GM21390 (cell line): Measurements from ENCODE around the gene CFAP74.

Experiments used
- ATAC-seq: cut with Tn5 transposase; IDR thresholded peaks from one replicate; pipeline ENCODE4 v1.9.1; 2021; ENCODE audit not compliant: unreplicated experiment

CFAP74 gene

DNA sequence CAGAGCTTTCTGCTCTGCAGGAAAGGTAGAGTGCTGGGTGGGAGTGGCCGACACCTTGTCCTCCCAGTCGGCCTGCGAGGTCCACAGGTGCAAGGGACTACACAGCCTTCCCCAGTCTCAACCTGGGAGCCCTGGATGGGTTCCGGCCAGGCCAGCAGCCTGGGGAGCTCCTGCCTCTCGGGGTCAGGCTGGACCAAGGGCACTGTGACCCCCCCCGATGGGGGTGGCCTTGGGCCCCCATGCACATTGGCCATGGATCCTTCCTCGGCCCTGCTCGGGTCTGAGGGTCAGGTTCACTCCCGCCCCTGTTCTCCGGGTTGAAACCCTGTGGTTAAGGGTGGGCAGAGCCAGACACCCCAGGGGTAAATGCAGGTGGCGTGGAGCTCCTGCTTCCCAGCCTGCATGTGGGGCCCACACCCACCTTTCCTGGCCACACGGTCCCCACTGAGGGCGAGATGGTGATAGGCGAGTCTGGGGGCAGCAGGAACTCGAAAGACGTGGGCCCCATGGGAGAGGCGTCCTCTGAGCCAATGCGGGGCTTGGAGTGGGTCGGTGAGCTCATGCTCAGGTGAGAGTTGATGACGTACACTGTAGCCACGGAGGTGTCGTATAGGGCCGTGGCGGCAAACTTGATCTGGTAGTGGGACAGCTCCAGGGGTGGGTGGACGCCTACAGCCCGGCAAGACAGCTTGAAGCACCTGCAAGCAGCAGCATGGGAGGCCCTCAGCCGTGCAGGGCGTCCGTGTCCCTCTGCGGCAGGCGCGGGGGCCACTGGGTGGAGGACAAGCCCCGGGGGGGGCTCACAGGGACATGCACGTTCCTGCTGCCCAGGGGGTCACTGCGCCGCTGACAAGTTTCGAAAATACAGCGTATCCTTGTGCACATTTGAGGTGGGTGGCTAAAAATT is 73.7 kb downstream of the CFAP74 start:
- ATAC-seq = no peak

DNA sequence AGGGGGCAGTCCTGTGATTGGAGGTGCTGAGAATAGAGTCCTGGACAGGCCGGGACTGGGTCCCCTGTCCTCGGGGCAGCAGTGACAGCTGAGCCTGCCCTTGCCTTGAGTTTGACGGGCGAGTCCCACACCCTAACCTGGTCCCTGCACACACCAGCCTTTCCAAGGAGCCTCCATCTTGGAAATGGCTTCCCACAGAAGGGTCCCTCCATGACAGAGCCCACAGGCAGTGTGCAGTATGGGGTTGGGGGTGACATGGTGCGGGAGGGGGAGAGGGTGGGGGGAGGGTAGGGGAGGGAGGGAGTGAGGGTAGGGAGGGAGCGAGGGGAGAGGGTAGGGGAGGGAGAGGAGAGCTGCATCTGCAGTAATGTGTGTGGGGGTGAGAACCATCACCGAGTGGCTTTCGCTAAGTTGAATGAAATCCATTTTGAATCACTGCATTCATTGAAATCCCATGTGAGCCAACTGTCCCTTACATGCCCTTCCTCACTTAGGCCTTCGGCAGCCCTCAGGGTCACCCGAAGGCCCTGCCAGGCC is 74.4 kb downstream of the CFAP74 start:
- no peak for ATAC-seq

DNA sequence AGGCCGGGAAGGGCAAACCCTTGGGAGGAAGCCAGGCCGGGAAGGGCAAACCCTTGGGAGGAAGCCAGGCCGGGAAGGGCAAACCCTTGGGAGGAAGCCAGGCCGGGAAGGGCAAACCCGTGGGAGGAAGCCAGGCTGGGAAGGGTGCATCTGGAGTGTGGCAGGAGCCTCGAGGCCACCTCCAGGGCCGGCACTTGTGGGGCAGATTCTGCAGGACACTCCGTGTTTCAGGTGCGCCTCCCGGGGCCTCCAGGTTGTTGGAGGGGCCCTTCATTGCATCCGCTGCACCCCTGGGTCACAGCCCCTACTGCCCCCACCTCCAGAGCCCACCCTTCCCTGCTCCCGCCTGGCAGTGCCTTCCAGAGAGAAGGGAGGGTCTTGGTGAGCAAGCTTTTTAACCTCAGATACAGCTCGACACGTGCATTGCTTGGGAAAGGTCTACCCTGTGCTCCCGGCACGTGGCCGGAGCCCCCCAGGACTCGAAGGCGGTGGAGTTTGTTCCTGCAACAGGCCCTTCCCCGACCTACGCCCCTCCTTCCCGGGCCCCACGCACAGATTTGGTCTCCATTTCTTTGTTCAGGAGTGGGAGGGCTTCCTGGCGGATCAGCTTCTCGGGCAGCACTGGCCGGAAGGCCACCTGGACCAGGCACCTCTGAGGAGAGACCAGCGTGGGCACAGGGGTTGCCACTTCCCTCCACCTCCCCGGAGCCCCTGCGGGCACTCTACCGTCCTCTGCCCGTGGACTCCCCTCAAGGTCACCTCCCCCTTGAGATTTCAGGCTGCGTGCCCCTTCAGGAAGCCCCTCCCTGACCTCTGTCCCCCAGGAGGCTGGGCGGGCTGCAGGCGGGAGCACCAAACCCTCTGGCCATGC is 75.1 kb downstream of the CFAP74 start:
- no peak for ATAC-seq

DNA sequence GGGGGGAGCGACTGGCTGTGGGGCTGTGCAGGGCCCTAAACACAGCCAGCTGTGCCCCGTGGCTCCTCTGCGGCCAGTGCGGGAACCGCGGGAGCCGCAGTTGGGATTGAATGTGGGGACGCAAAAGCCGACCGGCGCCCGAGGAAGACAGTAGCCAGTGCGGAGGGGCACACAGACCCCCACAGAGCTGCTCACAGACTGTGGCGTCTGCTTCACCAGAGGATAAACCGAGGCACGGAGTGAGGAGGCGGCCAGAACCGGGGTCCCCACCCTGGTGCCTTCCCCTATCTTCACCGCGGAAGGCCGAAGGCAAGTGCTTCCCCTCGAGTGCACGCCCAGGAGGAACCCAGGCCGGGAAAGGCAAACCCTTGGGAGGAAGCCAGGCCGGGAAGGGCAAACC is 75.8 kb downstream of the CFAP74 start:
- no peak for ATAC-seq

DNA sequence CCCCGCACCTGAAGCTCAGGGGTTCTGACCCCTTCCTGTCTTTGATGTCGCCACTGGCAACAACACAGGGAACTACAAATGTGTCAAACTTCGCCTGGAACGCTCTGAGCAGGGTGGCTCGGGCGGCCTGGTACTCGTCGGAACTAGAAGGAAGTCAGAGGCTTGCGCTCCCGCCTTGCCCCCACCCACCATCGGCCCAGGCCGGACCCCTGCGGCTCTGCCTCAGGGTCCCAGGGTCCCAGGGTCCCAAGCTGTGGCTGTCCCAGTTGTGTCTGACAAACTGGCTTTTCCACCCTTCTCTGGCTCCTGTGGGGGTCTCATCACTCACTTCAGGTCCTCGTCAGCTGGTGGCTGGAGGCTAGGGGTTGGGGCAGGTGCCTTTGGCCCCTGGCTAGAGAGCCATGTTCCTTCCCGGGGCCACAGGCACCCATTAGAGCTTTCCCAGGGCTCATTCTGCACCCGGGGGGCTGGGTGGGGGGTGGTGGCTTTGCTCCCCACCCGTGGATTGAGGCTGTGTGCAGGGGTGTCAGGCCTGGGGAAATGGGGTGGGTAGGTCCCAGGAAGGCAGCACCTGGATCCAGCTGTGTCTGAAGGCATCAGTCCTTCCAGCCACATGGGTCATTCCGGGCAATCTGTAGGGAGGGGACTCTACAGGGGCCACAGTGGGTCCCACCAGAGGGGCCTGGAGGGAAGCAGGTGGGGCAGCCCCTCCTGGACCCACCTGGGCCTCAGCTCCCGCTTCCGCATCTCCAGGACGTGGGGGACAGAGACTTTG is 76.5 kb downstream of the CFAP74 start:
- no peak for ATAC-seq

DNA sequence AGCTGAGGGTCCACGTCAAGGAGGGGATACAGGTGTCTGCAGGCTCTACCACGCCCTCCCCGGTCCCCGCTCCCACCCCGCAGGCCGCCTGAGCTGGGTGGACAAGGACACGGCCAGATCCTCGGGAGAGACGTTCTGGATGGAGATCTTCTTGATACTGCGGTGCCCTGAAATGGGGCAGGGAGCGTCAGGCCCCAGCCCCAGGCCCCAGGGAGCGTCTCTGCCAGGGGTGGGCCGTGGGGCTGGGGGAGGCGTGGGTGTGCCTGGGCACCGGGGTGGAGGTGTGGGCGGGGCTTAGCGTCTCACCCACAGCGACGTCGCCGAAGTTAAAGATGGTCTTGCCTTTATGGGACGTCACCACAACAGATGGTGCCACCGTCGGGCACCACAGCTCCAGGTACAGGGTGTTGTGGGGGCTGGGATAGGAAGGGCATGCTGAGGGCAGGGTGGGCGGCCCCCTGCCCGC is 77.2 kb downstream of the CFAP74 start:
- ATAC-seq = no peak

DNA sequence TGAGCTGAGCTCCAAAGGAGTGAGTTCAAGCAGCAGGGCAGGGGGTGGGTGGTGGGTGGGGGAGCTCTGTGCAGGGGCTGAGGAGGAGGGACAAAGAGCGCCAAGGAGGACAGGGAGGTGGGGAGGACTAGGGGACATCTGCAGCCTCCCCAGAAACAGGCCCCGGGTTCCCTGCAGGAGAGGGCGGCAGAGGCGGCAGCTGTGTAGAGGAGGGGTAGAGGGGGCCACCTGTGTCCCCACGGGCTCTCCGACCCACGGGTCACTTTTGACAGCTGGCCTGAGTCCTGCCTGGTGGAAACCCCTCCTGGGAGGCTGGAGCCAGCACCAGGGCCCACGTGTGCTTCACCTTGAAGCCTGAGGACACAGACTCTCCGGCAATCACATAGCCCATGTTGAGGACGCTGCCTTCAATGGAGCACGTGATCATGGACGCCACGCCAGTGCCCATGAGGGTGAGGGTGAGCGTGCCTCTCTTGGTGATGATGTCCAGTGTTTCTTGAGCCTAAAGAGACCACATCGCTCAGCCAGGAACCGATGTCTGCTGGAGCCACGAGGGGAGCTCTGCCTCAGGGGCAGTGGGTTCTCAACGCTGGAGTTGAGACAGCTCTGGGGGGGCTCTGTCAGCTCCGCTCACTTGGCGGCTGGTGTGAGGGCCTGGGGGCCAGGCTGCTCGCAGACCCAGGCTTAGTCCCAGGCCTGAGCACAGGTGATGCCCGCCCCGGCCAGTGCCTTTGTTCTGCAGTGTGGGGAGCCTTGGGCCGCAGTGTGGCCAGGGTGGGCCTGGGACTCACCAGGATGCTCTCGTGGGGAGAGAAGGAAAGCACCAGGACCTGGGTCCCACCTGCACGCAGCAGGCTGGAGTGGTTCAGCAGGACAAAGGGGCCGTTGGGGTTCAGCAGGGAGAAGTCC is 77.9 kb downstream of the CFAP74 start:
- no peak for ATAC-seq

DNA sequence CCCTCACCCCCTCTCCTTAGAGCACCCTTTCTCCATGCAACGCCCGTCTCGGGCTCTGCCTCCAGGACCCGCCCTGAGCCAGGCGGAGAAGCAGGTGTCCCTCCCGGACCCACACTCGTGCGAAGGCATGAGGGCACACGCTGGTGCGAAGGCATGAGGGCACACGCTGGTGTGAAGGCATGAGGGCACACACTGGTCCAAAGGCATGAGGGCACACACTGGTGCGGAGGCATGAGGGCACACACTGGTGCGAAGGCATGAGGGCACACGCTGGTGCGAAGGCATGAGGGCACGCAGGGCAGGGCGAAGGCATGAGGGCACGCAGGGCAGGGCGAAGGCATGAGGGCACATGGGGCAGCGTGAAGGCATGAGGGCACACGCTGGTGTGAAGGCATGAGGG is 78.7 kb downstream of the CFAP74 start:
- ATAC-seq = no peak

DNA sequence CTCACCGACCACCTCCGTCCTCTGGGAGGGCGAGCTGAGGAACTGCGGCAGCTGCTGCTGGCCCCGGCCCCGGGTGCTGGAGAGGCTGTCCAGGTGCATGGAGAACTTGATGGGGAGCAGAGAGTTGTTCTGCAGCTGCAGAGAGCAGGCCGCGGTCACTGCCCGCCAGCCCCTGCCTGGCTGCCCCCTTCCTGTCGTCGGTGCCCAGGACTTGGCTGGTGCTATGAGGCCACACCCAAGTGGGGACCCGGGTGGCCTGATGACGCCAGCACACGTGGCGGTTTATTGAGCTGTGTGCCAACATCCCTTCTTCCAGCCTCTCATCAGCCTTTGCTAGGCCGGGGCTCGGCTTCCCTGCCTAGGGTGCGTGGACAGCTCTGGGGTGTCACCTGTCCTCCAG is 79.2 kb downstream of the CFAP74 start:
- no peak for ATAC-seq

DNA sequence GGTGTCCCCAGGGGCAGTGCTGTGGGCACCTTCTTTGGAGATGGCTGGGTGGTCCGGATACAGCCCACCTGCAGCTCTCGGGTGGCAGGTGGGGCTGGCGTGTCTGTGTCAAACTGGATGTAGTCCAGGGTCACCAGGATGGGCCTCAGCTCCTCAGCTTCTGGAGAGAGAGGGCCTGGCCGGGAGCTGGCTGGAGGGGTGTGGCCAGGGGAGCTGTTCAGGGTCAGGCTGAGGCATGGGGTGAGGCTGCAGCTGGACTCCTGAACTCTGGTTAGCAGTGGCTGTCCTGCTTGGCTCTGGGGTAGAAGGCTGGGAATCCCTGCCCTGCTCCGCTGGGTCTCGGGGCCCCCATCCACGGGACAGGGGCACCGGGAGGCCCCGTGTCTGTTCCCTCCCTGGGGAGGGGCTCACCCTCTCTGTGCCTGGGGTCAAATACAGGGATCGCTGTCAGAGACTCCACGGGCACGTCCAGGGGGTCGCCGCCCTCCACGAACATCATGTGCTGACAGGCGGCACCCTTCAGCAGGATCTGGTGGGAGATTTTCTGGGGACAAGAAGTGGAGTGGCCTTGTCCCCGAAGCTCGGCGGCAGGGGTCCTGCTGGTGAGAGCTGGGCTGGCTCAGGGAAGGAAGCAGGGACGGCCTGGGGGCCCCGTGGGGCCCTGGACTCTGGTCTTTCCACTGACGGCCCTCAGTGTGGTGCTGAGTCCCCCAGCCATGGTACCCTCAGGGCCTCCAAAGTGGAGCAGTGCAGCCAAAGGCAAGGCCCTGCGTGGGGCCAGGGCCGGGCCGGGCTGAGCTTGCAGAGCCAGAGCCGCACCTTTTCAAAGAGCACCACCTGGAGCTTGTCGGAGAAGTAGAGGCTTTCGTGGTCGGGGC is 80.4 kb downstream of the CFAP74 start:
- no peak for ATAC-seq

DNA sequence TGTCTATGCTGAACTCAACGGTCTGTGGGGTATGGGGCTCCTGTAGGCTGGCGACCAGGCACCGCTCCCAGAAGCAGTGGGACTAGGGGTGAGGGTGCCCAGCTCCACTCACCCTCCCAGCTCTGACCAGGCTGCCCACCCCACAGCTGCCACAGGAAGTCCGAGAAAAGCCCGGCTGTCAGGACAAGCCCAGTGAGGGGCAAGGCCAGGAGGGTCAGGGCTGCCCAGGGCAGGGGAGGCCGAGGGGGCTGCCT is 81.0 kb downstream of the CFAP74 start:
- no peak for ATAC-seq

DNA sequence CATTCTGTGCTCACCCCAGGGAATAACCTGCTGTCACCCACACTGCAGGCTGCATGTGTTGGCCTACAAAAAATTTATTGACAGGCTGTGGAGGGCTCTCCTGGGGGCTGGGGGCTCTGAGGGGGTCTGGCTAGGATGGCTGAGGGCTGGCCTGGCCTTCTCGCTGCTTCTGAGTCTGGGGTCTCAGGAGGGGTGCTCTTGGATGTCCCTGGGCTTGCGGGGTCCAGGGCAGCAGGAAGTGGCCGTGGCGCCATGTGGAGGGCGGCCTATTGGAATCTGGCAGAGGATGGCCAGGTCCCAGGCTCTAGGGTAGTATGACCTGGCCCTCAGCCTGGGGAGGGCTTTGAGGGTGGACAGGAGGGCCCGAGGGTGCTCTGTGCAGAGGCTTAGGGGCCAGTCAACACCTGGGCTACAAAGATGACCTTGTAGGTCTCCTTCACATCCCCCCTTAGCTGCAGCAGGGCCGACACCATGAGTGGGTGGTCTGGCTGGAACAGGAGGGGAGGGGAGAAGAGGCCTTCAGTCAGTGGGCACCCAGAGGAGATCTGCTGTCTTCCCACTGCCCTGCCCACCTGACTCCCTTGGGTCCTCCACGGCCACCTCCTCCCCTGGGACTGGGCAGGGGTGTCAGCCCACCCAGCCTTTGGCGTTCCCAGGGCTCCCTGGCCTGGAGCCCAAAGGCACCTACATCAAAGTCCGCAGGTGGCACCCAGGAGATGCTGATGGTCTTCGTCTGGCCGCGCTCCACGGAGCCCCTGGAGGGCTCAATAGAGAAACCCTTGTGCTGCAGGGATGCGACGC is 81.5 kb downstream of the CFAP74 start:
- ATAC-seq = no peak

DNA sequence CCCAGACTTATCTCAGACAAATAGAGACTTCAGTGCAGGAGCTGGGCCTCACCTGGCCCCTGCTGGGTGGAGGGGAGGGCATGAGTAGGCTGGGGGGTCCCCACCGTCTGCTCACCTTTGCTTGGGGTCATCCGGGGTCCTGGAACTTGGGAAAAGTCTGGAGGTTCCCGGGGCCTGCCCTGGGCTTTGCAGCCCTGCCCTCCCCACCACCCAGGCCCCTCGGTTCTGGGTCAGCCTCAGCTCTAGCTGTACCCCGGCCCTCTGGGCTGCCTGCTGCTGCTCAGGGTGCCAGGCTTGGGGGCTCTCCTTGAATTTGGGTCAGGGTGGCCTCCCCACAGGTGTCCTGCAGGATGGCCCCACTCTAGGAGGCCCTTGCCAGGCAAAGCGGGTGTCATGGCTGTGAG is 82.1 kb downstream of the CFAP74 start:
- ATAC-seq = no peak

DNA sequence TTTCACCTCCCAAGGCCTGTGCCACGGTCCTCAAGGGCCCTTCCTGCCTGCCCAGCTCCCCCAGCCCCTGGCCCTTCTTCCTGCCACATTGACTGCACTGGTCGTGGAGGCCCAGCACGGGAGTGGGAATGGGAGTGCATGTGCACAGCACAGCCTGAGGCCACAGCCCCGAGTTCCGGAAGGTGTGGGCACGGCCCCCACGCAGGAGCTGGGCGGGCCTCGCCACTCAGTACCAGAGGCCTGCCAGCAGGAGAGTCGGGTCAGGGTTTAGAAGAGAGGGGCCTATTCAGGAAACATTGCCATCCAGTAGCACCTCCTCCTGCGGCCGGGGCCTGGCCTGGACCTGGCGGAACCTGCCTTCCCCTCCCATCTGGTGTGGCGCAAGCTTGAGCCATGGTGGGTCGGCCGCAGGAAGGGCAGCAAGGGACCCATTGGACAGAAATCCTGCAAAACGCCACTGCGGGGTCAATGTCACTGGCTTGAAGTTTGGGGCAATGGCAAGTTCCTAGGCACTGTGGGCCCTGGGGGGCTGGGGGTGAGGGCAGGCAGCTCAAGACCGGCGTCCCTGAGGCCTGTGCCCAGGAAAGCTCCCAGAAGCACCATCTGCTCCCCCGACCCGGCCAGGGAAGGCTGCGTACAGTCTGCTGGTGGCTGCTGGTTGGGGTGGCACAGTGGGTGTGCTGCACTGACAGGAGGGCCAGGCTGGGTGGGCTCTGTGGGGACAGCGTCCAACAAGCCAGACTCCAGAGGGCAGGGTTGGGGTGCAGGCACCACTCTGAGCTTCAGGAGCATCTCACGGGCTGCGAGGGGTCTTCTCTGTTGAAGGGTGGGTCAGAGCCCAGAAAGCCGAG is 82.8 kb downstream of the CFAP74 start:
- no peak for ATAC-seq

DNA sequence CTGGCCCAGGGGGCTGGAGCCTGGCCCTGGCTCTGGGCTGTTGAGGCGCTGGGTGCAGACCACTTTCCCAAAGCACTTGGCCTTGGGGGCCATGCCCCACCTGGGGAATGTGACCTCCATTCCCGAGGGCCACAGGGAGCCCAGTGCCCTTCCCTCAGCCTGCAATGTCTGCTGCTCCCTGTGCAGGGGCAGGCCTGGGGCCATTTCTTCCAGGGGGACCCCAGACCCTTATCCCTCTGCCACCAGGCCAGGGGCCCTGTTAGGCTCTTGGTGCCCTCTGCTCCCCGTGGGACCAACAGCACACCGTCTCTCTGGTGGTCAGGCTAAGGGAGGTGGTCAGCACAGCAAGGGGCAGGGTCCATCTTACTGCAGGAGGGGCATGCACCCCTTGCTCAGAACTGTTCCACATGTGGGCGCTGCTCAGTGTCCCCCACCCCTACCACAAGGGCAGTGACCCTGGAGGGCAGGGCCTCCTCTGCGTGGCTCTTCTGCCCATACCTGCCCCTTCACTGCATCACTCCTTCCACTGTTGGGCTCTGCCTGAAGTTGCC is 83.5 kb downstream of the CFAP74 start:
- no peak for ATAC-seq

DNA sequence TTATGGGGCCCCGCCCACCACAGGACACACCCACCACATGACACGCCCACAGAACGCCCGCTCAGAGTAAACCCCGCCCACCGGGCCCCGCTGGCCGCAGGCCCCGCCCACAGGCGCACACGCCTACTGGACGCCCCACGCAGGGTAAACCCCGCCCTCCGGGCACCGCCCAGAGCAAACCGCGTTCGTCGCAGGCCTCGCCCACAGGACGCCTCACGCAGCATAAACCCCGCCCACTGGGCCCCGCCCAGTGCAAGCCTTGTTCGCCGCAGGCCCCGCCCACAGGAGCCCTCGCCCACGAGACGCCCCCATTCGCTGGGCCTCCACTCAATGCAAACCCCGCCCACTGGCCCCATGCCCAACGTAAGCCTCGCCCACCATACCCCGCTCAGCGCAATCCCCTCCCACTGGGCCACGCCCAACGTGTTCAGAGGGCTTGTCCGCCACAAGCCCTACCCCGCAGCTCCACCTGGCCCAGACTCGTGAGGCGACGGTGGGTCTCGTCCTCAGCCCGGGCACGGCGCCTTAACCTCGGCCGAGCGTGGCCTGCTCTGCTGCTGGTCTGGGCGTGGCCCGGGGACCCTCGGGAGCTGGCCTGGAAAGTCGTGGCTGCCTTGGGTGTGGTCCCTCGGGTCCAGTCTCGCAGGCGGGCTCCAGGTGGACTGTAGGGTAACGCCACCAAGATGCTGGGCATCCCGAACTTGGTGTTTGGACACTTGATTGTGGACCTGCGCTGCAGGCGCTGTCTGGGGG is 84.1 kb downstream of the CFAP74 start:
- peak; percentile 73 for ATAC-seq
